Tibial nerve (tissue), 3 donors: Measurements from ENCODE around the gene SURF4.

Experiments used
- POLR2A ChIP-seq, 2 donors: fragments of 450-650 bp; IDR thresholded peaks; one replicate each; pipeline ENCODE4 v1.6.1; 2017; ENCODE audit warnings: antibody characterized with exemption in 2 of 2, mild to moderate bottlenecking in 2 of 2, moderate library complexity in 2 of 2
- TF ChIP-seq, protein P1 (sequence below), 5 experiments: fragments of 200-600 bp in 3 of 5; fragments of 450-650 bp in 2 of 5; sonication (generic) in 3 of 5; IDR thresholded peaks; one replicate each; pipeline ENCODE4 v1.5.1; 2016 to 2019; ENCODE audit warnings: antibody characterized with exemption in 5 of 5, mild to moderate bottlenecking in 3 of 5, moderate library complexity in 2 of 5

DNA sequence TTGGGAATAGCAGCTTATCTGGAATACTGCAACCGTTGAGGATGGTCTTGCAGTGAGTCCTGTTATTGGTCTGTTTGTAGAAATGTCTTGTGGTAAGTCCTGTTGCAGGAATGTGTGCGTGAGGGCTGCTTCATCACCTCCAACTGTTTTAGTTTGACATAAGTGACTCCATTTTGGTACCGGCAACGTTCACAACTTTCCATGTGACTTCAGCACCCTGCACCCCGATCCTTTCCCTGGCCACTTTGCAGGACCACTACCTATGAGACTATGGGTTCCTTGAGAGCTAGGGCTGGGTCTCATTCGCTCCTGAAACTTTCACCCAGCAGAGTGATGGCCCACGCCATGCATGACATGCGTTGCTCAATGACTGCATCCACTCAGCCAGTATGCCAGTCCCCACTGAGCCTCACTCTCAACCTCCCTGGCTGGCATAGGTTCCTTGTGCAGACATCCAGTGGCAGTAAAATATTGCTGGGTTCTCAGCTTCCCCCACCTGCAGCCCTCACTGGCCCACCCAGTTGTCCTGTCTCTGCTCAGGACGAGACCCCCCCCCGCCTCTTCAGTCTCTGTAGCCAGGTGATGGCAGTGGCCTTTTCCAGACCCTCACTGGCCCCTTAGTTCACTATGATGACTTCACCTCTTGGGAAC lies 47.9 kb downstream of the SURF4 start:
- TF ChIP-seq, protein P1, sequence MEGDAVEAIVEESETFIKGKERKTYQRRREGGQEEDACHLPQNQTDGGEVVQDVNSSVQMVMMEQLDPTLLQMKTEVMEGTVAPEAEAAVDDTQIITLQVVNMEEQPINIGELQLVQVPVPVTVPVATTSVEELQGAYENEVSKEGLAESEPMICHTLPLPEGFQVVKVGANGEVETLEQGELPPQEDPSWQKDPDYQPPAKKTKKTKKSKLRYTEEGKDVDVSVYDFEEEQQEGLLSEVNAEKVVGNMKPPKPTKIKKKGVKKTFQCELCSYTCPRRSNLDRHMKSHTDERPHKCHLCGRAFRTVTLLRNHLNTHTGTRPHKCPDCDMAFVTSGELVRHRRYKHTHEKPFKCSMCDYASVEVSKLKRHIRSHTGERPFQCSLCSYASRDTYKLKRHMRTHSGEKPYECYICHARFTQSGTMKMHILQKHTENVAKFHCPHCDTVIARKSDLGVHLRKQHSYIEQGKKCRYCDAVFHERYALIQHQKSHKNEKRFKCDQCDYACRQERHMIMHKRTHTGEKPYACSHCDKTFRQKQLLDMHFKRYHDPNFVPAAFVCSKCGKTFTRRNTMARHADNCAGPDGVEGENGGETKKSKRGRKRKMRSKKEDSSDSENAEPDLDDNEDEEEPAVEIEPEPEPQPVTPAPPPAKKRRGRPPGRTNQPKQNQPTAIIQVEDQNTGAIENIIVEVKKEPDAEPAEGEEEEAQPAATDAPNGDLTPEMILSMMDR (IDR thresholded peaks at IDR 0.05), result no peak
- TF ChIP-seq POLR2A (IDR thresholded peaks at IDR 0.05), result no peak
